Measurements from ENCODE around the gene NUCB1. TPM values are rescaled to one million over a fixed set of nuclear protein-coding genes. Genes with fewer than 3 reads are reported as not detected.
"Not testable (repeated sequence)": the region's sequence is repeated elsewhere in the genome, so short reads cannot be mapped to it uniquely, and the experiment has no call there.

NUCB1 gene
- total RNA-seq, 1 donor from 2014 or later = 310 TPM

GRCh38 chr19:48897181-48897580 is 2.9 kb upstream of the NUCB1 start:
- DNase-seq = no peak
- intact Hi-C loops (cut with DNase I) = no loop called here
- Histone ChIP-seq H3K27me3 (ENCODE audit: low read depth) (no peaks in the 10 kb centered on the region), H3K4me1 (peaks cover 31% of the 10 kb centered on the region), H3K4me3 (no peak overlapping the region), H3K9me3 (no peaks in the 10 kb centered on the region), H3K27ac (peak overlapping the region; percentile 53), H3K36me3 (no peaks in the 10 kb centered on the region)
- ATAC-seq = no peak
- no peak for TF ChIP-seq CTCF (IDR thresholded peaks at IDR 0.05)

GRCh38 chr19:48899386-48899749 is 744 bp upstream of the NUCB1 start:
- ATAC-seq; H3K27me3 ChIP-seq (ENCODE audit: low read depth); DNase-seq; H3K9me3 ChIP-seq; H3K36me3 ChIP-seq; intact Hi-C loops (cut with DNase I): not testable (repeated sequence)
- Histone ChIP-seq H3K4me1 (peaks cover 41% of the 10 kb centered on the region), H3K4me3 (peak overlapping the region; percentile 93), H3K27ac (peak overlapping the region; percentile 85)

GRCh38 chr19:48900477-48901406 is 630 bp downstream of the NUCB1 start:
- TF ChIP-seq CTCF (IDR thresholded peaks at IDR 0.05) = no peak
- H3K4me1 ChIP-seq = peaks cover 38% of the 10 kb centered on the region
- peak overlapping the region; percentile 85 for H3K27ac ChIP-seq
- H3K4me3 ChIP-seq = peak overlapping the region; percentile 93
- peaks cover 20% of the 10 kb centered on the region for H3K36me3 ChIP-seq
- DNase-seq (no peak), ATAC-seq (peak; percentile 3 to 49)
- H3K27me3 ChIP-seq (ENCODE audit: low read depth) = no peaks in the 10 kb centered on the region
- H3K9me3 ChIP-seq = no peaks in the 10 kb centered on the region
- intact Hi-C loops (cut with DNase I) = no loop called here

GRCh38 chr19:48902291-48902690 is 2.2 kb downstream of the NUCB1 start:
- ATAC-seq; H3K9me3 ChIP-seq; DNase-seq; H3K4me3 ChIP-seq; intact Hi-C loops (cut with DNase I); H3K27me3 ChIP-seq (ENCODE audit: low read depth); H3K27ac ChIP-seq: not testable (repeated sequence)
- H3K4me1 ChIP-seq = peaks cover 36% of the 10 kb centered on the region
- peaks cover 35% of the 10 kb centered on the region for H3K36me3 ChIP-seq

GRCh38 chr19:48903788-48904187 is 3.7 kb downstream of the NUCB1 start:
- intact Hi-C loops (cut with DNase I); H3K27ac ChIP-seq; H3K9me3 ChIP-seq; H3K4me3 ChIP-seq; H3K27me3 ChIP-seq (ENCODE audit: low read depth); DNase-seq; ATAC-seq: not testable (repeated sequence)
- Histone ChIP-seq H3K36me3 (peaks cover 48% of the 10 kb centered on the region), H3K4me1 (peaks cover 37% of the 10 kb centered on the region)

- H3K27me3 ChIP-seq (ENCODE audit: low read depth) = no peaks in the 10 kb centered on the region
- no peaks in the 10 kb centered on the region for H3K9me3 ChIP-seq
- ATAC-seq = no peak
- peaks cover 37% of the 10 kb centered on the region for H3K4me1 ChIP-seq
- peaks cover 67% of the 10 kb centered on the region for H3K36me3 ChIP-seq
- no peak for TF ChIP-seq CTCF (IDR thresholded peaks at IDR 0.05)
- no peak for DNase-seq
- H3K27ac ChIP-seq = peak overlapping the region; percentile 31
- intact Hi-C loops (cut with DNase I) = no loop called here
- H3K4me3 ChIP-seq = no peak overlapping the region
These were observed 5.6 kb downstream of the NUCB1 start for GRCh38 chr19:48905664-48906063.

GRCh38 chr19:48906324-48906723 is 6.2 kb downstream of the NUCB1 start:
- H3K36me3 ChIP-seq = peaks cover 73% of the 10 kb centered on the region
- peaks cover 31% of the 10 kb centered on the region for H3K4me1 ChIP-seq
- H3K27ac ChIP-seq = no peak overlapping the region
- H3K27me3 ChIP-seq (ENCODE audit: low read depth) = no peaks in the 10 kb centered on the region
- no peaks in the 10 kb centered on the region for H3K9me3 ChIP-seq
- ATAC-seq = no peak
- intact Hi-C loops (cut with DNase I) = no loop called here
- no peak for TF ChIP-seq CTCF (IDR thresholded peaks at IDR 0.05)
- H3K4me3 ChIP-seq = no peak overlapping the region
- DNase-seq = no peak
